HG03066 (cell line): ENCODE data around the gene MIF4GD.
A peak's percentile ranks its signal among the peaks of the same experiment; 100 is the strongest.
"Not testable (repeated sequence)": the region's sequence is repeated elsewhere in the genome, so short reads cannot be mapped to it uniquely, and the experiment has no call there.

Source experiments
- ATAC-seq: cut with Tn5 transposase; IDR thresholded peaks from one replicate; pipeline ENCODE4 v1.9.1; 2021; ENCODE audit warnings: low read depth; ENCODE audit not compliant: unreplicated experiment

MIF4GD gene

DNA sequence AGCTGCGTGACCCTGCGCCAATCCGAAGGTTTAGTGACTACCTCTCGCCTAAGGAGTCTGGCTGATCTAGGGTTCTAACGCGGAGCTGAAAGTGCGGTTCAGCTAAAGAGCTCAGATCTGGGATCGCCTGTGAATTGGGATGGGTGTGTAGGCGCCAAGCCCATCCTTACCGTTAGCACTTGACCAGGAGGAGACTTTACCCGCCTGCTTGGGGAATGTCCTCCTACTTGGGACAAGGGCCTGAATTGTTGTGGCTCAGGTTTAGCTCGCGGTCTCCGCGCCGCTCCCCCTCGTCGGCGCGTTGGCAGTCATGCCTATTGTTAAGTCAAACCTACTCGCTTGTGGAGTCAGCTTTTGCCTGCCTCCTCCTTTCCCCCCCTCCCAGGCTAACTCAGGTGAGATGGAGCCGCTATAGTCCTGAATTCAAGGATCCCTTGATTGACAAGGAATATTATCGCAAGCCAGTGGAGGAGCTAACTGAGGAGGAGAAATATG lies 8.9 kb downstream of the MIF4GD start:
- ATAC-seq: no peak

DNA sequence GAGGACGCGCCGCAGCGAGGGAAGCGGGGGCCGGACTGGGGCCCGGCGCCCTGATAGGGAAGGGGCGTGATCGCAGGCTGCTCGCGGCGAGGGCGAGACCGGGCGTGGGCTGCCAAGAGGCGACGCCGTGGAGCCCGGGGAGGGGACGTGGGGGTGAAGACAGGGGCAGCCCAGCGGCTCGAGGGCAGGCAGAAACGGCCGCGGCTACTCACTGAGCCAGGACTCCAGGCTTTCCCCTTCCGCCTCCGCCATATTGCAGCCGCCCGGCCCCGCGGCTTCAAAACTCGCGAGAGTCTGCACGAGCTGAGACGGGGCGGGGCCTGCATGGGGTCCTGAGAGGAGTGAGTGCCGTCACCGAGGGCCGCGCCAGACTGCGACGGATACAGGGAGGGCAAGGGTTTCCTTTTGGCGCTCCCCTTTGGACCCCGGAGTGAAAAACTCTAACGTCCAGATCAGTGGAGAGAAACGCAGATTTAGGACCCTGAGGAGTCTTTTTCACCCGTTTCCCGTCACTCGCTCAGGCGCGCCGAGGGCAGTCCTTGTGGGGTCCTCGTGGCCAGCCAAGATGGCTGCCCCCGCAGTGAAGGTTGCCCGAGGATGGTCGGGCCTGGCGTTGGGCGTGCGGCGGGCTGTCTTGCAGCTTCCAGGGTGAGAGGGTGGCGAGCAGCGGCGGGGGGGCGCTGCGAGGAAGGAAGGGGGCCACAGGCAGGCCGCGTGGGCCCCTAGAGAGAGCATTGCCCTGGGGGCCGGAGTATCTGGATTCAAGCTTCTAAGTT lies 9.5 kb downstream of the MIF4GD start, which contains the start of the genes GGA3 and MRPS7:
GGA3 (minus strand) TSS at position 271 of the 776 bp plus-strand sequence; CDS start at position 252, 19 bp downstream.
MRPS7 (plus strand) TSS at position 544 of the 776 bp plus-strand sequence; CDS start at position 566, 22 bp downstream.
- ATAC-seq: peak; percentile 88

DNA sequence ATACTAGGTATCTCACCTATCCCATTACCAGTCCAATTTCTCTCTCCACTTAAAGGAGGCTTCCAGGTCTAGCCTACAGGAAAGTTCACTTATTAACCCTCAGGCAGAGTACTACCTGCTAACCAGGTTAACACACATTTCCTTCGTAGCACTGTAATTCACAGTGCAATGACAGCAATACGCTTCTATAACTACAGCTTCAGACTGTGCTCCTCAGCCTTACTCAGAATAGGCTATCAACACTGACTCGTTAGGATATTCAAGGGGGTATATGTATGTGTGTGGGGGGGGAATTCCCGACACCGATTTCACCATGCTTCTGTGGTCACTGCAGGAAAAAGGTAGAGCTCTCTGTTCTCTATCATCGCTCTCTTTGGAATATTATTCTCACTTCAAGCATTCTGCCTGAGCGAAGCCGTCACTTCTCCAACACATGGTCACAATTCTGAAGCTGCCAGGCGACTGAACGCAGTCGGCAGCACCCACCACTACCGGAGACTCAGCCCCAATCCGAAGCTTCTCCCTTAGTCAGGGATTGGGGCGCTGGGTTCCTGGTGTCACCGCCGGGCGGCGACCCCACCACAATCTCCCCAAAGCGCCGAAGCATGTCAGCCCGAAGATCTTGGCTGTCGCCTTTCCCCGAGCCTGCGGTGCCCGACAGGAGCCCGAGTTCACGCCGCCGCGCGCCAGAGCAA lies 10.2 kb downstream of the MIF4GD start:
- peak; percentile 15 for ATAC-seq

DNA sequence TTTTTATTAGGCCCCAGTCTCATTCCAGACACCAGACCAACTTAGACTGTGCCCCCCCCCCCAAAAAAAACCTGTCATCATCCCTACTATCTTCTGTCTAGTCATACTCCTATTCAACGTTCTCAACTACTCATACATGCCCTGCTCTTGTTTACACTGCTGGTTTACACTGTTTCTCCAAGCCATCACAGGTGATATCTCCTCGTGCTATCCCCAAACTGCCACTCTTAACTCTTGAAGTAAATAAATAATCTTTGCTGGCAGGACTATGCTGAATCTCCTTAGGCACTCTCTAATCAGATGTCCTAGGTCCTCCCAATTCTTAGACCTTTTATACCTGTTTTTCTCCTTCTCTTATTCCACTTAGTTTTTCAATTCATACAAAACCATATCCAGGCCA lies 13.8 kb downstream of the MIF4GD start:
- ATAC-seq: not testable (repeated sequence)

DNA sequence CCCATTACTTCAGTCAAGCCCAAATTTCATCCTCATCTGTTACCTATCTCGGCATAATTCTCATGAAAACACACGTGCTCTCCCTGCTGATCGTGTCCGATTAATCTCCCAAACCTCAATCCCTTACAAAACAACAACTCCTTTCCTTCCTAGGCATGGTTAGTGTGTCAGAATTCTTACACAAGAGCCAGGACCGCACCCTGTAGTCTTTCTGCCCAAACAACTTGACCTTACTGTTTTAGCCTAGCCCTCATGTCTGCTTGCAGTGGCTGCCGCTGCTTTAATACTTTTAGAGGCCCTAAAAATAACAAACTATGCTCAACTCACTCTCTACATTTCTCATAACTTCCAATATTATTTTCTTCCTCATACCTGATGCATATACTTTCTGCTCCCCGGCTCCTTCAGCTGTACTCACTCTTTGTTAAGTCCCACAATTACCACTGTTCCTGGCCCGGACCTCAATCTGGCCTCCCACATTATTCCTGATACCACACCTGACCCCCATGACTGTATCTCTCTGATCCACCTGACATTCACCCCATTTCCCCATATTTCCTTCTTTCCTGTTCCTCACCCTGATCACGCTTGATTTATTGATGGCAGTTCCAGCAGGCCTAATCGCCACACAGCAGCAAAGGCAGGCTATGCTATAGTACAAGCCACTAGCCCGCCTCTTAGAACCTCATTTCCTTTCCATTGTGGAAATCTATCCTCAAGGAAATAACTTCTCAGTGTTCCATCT lies 14.9 kb downstream of the MIF4GD start:
- ATAC-seq: not testable (repeated sequence)

DNA sequence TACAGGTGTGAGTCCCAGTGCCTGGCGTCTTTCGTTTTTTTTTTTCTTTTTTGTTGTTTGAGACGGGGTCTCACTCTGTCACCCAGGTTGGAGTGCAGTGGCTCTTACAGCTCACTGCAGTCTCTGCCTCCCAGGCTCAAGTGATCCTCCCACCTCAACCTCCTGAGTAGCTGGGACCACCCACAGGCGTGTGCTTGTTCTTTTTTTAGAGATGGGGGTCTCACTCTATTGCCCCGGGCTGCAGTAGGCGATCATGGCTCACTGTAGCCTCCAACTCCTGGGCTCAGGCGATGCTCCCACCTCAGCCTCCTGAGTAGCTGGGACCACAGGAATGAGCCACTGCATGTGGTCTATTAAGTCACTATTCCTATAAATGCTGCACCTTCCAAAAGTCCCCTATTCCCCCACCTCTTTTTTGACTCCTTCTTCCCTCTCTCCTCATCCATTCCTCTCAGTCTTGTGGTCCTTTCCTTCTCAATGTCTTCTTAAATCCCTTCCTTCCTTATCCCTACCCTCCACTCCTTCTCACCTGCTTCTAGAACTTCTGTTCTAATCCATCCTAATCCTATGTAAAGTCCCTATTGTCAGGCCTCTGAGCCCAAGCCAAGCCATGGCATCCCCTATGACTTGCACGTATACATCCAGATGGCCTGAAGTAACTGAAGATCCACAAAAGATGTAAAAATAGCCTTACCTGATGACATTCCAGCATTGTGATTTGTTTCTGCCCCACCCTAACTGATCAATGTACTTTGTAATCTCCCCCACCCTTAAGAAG lies 18.8 kb downstream of the MIF4GD start:
- no peak for ATAC-seq

DNA sequence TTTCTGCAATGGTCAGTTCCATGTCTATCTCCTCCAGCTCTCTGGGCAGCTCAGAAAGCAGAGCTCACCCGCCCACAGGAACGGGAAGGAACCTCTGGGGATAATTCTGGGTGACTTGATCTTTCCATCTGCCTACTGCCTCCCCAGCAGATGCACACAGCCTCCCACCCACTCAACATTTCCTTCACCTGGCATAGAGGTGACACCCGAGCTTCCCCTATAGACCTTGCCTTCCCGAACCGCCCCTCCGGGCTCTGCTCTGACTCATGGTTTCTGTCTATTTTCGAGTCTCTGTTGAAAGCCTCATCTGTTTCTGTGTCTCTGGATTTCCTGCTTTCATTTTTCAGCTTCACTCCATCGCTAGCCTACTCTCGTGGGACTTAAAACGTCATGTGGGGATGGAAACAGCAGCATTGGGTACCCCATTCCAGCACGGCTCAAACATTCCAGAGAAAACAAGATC lies 21.0 kb downstream of the MIF4GD start:
- peak; percentile 90 for ATAC-seq

DNA sequence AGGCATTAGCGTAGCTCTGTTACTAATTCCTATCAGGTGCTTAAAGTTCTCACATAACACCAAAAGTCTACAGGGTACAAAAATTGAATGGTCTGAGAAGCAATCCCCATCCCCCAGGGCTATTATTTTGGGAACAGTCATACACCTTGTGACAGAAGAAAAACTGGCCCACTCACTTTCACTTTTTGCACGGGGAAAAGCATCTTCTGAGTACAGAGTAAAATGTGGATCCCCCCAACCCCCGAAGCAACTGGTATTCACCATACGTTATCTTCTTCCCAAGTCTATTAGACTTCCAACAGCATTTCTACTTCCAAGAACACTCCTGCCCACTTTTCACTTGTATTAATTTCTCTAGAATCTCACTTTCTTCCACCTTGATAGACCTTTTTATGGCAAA lies 21.5 kb downstream of the MIF4GD start:
- ATAC-seq: no peak

DNA sequence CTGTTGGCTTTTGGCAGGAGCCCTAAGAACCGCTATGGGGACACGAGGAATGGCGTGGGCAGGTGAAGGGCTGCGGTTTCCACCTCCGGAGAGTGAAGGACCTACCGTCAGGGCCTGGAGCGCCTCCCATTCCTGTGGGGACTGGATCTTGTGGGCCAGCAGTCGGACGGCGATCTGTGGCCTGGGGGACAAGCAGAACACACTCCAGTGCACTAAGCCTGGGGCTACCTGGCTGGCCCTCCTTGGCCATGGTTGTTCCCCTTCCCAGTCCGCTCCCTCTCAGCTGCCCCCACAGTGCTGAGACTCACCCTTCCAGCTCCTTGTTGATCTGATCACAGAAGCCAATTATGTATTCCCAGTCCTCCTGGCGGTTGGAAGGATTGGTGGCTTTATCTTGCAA lies 24.6 kb downstream of the MIF4GD start:
- no peak for ATAC-seq

DNA sequence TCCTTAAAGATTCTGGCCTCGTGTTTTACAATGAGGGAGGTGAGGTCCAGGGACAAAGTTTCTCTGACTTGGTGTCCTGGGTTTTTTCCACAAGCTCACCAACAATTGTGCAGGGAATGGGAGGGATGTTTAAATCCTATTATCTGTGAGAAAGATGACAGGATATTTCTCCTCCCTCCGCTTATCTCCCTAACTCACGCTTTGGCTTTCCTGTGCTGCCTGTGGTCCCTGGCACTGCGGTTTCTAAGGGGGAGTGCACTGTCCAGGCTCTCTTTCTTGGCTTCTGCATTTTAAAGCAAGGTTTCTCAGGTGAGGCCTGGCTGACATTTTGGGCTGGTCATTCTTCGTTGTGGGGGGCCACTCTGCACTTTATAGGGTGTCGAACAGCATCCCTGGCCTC lies 26.0 kb downstream of the MIF4GD start:
- ATAC-seq: no peak

DNA sequence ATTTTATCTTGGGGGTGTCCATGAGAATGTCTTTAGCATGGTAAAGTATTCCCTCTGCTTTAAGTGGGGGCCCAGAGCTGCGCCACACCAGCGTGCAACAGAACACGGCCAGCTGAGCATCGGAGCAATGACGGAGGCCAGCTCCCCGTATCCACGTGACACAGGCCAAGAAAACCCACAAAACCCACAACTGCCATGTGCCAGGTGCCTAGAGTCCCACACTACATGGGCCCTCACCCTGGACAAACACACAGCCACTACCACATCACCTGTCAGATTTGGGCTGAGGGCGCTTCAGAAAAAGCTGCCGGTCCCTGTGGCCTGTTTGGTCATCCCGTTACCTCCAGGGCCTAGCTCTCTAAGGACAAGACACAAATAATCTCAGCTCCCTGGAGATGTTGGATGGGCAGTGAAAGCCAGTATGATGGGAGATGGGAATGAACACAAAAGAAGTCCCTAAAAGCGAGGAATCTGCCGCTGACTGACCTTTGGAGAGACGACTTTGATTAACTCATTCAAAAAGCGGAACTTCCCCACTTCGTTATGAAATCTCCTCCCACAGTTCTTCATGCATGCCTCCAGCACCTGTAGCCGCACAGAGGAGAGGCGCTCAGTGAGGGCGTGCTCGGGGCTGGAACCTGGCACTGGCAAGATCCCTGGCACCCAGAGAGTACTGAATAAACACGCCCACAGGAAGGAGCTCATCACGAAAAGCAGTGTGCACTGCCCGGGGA lies 26.7 kb downstream of the MIF4GD start:
- no peak for ATAC-seq

DNA sequence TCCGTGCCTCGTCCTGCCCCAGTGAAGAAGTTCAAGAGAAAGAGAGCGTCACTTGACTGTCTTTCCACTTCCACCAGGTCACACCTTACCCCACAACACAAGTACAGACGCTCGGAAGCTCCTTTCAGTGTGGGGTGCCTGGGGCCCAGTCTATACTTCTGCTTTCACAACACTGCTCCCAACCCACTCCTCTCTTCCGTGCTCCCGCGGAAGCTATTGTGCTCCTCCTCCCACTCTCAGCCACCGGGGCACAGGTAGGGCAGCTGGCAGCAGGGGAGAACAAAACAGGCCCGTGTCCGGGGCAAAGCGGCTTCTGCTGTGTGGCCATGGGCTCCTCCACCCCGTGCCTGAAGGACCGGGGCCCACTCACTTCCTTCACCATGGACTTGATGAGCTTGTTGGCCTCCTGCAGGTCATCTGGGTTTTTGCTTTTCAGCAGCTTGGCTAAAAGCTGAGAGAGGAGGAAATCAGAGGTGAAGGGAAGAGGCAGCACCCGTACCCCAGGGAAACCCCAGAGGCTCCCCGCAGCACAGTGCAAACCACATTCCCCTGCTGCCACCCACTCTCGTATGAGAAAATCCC lies 28.5 kb downstream of the MIF4GD start:
- no peak for ATAC-seq

DNA sequence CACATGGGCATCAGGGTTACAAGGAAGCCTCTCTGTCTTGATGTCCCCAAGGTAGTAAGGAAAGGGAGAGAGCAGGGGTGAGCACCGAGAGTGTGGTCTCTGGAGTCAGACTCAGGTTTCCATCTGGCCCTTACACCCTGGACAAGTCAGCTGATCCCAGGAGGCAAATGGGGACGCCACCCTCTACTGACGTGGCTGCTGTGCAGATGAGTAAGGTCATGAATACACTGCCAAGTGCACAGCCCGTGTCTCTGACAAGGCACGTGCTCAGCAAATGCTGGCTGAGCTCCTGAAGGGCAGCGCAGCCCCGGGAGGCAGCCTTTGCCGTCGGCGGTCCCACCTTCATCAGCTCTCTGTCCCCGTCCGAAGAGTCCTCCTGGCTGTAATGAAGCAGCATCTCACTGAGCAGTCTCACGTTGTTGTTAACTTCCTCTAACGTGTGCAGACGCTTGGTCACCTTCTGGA lies 29.0 kb downstream of the MIF4GD start:
- ATAC-seq: no peak

DNA sequence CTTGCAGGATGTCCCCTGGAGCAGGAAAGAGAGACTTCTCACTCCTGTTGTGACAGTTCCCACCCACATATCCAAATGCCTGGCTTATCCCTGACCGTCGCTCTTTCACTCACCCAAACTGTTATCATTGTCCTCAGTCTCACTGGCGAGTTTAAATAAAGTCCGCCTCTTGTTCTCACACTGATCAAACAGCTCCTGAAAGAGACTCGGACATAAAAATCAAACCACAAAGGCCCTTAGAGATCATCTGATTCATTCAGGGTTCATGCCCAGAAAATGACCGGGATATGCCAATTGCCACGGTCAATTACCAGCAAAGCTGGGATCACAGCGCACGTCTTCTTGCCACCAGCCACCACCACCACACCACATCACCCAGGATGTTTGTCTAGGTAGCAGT lies 29.5 kb downstream of the MIF4GD start:
- no peak for ATAC-seq

DNA sequence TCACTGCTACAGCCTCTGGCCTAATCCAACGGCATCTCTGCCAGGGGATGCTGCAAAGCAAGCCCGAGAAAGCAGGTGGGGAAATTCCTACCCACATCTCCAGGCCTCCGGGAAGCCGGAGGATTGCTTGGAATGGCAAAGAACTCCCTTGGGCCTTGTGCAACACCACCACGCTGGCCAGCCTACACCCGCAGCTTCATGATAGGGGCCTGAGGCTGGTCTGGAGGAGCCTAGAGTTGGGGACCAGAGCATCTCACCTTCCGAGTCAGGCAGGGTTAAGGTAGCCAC lies 29.9 kb downstream of the MIF4GD start:
- no peak for ATAC-seq

DNA sequence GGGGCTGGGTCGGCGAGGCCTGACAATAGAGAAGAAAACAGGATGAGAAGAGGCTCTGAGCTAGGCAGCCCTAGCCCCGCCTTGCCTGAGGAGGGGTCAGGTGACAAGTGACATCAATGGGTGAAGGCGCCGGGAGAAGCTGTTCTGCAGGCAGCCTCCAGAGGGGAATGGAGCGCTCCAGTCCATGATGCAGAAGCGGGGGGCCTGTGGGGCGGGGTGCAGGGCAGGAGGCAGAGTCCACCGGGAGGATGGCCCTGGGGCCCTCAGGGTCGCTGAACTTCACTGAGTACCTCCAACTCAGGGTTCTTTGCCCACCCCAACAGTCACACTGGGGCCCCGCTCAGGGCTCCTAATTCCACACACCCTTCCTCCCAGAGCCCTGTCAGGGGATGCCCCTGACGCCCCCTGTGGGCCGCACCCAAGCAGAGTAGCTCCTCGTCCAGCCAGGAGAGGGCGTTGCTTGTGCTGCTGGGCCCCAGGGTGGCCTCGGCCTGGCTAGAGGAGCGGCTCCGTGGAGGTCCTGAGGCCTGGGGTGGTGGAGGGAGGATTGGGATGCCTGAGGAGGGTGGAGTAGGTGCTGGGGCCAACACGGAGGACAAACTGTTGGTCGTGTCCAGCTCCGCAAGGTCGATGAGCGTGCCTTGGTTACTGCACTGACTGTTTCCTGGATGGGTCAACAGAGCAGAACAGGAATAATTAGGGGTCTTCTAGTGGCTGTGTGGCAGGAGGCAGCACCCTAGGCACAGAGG lies 30.5 kb downstream of the MIF4GD start:
- ATAC-seq: no peak

DNA sequence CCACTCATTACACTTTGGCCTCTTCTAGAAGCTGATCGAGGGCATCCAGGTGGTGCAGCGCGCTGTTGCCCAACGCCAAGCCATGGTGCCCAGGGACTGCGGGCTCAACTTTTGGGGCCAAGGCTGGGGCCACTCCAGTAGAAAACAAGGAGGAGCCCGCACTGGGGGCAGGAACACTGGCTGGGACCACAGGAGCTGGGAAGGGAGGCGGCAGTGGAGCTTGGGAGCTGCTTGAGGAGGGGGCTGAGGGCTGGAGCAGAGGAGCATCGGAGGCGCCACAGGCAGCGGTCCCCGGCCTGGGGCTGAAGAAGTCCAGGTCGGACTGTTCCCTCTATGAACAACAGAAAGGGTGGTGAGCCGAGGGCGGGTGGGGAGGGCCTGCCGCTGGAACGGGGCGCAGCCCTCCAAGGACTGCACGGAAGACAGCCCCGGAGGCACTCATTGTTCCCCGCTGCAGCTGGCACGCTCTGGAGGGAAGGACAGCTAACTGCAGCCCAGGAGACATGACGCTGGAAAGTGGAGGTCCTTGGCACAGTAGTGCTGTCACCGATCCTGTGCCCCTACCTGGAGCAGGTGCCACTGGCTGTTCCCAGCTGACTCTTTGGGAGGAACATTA lies 31.1 kb downstream of the MIF4GD start:
- no peak for ATAC-seq

DNA sequence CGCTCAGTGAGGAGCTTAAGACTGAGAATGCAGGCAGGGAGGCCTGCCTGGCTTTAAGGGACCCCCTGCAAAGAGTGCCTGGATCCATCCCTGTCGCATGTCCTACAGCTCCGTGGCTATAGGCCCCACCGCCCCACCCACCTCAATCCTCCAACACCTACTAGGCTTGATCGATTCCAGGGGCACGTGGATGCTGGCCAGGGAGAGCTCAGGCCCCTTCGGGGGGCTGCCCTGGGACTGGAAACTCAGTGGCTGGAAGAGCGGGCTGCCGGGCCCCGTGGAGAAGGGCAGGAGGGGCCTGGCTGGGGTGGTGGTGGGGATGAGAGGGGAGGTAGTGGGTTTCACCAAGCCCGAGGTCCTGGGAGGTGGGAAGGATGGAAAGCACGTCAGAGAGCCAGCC lies 31.8 kb downstream of the MIF4GD start:
- no peak for ATAC-seq
